ENCODE results near the gene SRRM4.

- TF ChIP-seq POLR2A (IDR thresholded peaks at IDR 0.05), result no peak
- TF ChIP-seq CTCF (IDR thresholded peaks at IDR 0.05), result no peak
Measured at GRCh38 chr12:119011231-119011630, 29.9 kb downstream of the SRRM4 start.
